ENCODE data around the gene PALB2.

GRCh38 chr16:23607726-23608125, 33.4 kb downstream of the PALB2 start:
- TF ChIP-seq CTCF (IDR thresholded peaks at IDR 0.05; ENCODE audit: poor library complexity) = no peak
- no peak for TF ChIP-seq EZH2 (IDR thresholded peaks at IDR 0.05; ENCODE audit: borderline replicate concordance)
